ENCODE data around the gene CAPS2. TPM values are rescaled to one million over a fixed set of nuclear protein-coding genes. Genes with fewer than 3 reads are reported as not detected.
"Not testable (repeated sequence)": the region's sequence is repeated elsewhere in the genome, so short reads cannot be mapped to it uniquely, and the experiment has no call there.

CAPS2 gene
- total RNA-seq = 1 to 10 TPM; 2.3 to 2.6 TPM

DNA sequence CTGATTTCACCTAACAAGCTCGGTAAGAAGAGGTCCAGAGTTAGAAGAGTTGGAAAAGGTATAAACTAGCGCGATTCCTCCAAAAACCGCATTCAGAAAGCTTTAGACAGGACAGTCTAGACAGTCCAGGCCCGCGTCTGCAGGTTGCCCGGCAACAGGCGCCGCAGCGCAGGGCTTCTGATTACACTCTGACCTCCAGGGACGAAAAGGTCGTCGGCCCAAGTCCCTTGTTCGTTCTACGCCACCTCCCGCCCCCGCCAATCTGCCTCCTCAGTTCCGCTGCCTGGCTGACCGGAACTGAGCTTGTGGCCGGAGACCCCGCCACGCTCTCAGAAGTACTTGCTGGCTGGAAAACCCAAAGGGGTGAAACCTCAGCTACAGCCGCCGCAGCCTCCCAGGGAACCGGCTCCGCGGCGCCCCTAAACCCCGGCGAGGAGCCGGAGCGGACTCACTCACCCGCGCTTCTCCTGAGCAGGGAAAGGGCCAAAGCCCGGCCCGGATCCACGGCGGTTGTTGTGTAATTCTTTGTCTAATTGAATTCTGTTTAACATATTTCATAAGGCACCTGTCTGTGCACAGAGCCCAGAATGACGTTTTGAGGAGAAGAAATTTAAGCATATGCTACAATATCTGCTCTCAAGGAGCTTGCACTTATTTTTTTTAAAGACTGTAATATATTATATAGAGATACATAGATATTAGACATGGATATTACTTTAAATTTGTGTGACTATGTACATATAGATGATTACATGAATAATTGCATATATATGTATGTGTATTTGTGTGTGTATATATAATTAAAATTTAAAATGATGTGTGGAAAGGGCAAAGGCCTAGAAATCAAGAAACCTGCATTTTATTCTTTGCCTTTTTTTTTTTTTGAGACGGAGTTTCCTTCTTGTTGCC lies at the start of gene CAPS2:
Gene CAPS2, minus strand, starts transcription at position 407 of the 909 bp plus-strand sequence. CDS start 3,826 bp downstream, outside the sequence.
- Mint-ChIP-seq H3K9me3 (ENCODE audit: low read depth) (no peaks in the 10 kb centered on the region), H3K4me1 (peaks cover 18% of the 10 kb centered on the region), H3K27me3 (peaks cover 23% of the 10 kb centered on the region), H3K4me3 (peak within 1 kb of the TSS; percentile 69), H3K27ac (no peak within 1 kb of the TSS), H3K36me3 (ENCODE audit: low read depth) (no peaks in the 10 kb centered on the region)
- DNase-seq = peak; percentile 81
- intact Hi-C loops (cut with DNase I, micrococcal nuclease) = loop anchor here (1.0 to 10.0 kb wide), 5 partner anchors 61 to 1127 kb away; partner anchors contain the start of genes BBS10 (in 2 of the 2), GLIPR1L2 (in 1 of the 2) and PHLDA1 (in 1 of the 2)
- ChIA-PET POLR2A (interaction anchor here (0.5 kb wide), 1 partner anchor 438 kb away, joined by 4 read pairs; no protein-coding TSS in a partner anchor), CTCF (interaction anchor here (0.9 kb wide), 1 partner anchor 8 kb away, joined by 3 read pairs; no protein-coding TSS in a partner anchor)
- peak; percentile 87 for ATAC-seq

DNA sequence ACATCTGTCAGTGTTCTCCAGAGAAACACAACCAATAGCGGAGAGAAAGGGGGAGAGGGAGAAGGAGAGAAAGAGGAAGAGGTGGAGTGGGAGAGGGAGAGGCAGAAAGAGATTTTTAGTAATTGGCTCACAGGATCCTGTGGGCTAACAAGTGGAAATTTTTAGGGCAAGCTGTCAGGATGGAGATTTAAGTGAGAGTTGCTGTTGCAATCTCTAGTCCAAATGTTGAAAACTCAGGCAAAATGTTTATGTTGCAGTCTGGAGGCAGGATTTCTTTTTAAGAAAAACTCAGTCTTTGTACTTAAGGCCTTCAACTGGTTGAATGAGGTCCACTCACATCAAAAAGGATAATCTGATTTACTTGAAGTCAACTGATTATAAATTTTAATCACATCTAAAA lies 48.2 kb upstream of the CAPS2 start:
- H3K27ac Mint-ChIP-seq = no peak overlapping the region
- CTCF ChIA-PET = interaction anchor here (0.8 kb wide), 1 partner anchor 106 kb away, joined by 3 read pairs; no protein-coding TSS in a partner anchor
- ATAC-seq = no peak

DNA sequence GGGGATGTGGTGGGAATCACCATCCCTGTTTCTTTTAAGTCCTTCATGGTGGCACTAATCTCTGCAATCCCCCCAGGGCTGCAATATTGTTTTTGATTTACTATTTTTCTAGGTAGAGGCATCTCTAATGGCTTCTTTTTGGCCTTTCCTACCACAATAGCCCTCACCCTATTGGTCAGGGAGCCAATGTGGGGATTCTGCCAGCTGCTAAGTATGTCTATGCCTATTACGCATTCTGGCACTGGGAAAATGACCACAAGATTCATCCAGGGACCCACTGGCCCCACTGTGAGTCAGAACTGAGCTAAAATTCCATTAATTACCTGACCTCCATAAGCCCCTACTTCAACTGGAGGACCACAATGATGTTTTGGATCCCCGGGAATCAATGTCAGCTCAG lies 44.8 kb upstream of the CAPS2 start:
- H3K4me1 Mint-ChIP-seq = no peaks in the 10 kb centered on the region

More for the DNA sequence above, 48.2 kb upstream of the CAPS2 start:
- Mint-ChIP-seq H3K9me3 (ENCODE audit: low read depth) (no peaks in the 10 kb centered on the region), H3K4me3 (no peak overlapping the region), H3K27me3 (no peaks in the 10 kb centered on the region), H3K36me3 (ENCODE audit: low read depth) (peaks cover 1% of the 10 kb centered on the region), H3K4me1 (no peaks in the 10 kb centered on the region)
- POLR2A ChIA-PET = no interaction called here
- intact Hi-C loops (cut with DNase I, micrococcal nuclease) = no loop called here
- no peak for DNase-seq

DNA sequence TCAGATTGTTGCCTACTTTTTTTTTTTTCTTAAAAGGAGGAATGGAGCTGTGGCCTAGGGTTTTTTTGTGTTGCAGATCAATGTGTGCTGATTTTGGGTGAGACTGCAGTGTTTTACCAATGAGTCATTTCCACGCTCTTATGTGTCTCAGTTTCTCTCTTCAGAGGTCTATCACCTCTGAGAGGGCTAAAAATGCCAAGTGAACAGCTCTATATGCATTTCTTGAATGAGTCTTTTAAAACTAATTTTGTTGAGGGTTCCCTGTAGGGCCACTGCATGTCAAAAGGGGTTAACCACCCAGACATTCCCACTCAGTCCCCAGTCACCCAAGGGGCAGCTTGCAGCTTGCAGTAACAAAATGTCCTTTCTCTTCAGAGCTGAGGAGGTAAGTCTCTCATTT lies 36.5 kb upstream of the CAPS2 start:
- POLR2A ChIA-PET = no interaction called here
- Mint-ChIP-seq H3K36me3 (ENCODE audit: low read depth) (no peaks in the 10 kb centered on the region), H3K27me3 (no peaks in the 10 kb centered on the region), H3K9me3 (ENCODE audit: low read depth) (no peaks in the 10 kb centered on the region), H3K27ac (no peak overlapping the region), H3K4me3 (no peak overlapping the region), H3K4me1 (peaks cover 10% of the 10 kb centered on the region)
- ATAC-seq (peak; percentile 73), DNase-seq (no peak)
- CTCF ChIA-PET = interaction anchor here (1.0 to 1.1 kb wide), 2 partner anchors 13 to 567 kb away, joined by 3 read pairs; no protein-coding TSS in a partner anchor
- intact Hi-C loops (cut with DNase I, micrococcal nuclease) = no loop called here

More for the DNA sequence above, 44.8 kb upstream of the CAPS2 start:
- Mint-ChIP-seq H3K36me3 (ENCODE audit: low read depth) (peaks cover 1% of the 10 kb centered on the region), H3K9me3 (ENCODE audit: low read depth) (no peaks in the 10 kb centered on the region), H3K4me3 (no peak overlapping the region), H3K27me3 (no peaks in the 10 kb centered on the region), H3K27ac (no peak overlapping the region)
- intact Hi-C loops (cut with DNase I, micrococcal nuclease) = no loop called here
- ATAC-seq = no peak
- DNase-seq = no peak
- ChIA-PET CTCF (no interaction called here), POLR2A (no interaction called here)

DNA sequence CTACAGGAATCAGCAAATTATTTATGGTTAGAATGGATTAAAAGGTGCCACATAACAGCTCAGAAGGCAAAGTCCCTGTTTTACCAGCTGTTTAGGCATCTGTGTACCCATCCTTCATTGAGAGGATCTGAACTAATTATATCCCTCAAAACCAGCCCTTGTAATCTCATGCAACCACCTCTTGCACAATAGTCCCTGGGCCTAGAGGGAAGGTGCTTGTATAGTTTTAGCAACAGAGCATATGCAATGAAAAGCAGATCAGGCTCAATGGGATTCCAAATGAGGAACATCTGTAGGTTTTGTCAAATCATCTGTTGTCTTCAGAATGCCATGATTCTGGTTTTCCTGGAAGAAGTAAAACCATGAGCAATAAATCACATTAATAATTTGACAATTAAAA lies 34.8 kb upstream of the CAPS2 start:
- intact Hi-C loops (cut with DNase I, micrococcal nuclease) = loop anchor here in 1 of 2 experiments (5.0 kb wide), 1 partner anchor 668 kb away; no protein-coding TSS in a partner anchor
- Mint-ChIP-seq H3K36me3 (ENCODE audit: low read depth) (no peaks in the 10 kb centered on the region), H3K27ac (no peak overlapping the region), H3K4me3 (no peak overlapping the region), H3K27me3 (no peaks in the 10 kb centered on the region), H3K9me3 (ENCODE audit: low read depth) (no peaks in the 10 kb centered on the region), H3K4me1 (peaks cover 14% of the 10 kb centered on the region)
- no peak for ATAC-seq
- ChIA-PET POLR2A (no interaction called here), CTCF (interaction anchor here (0.8 to 1.3 kb wide), 2 partner anchors 91 to 297 kb away, joined by 3 read pairs; no protein-coding TSS in a partner anchor)
- DNase-seq = no peak

DNA sequence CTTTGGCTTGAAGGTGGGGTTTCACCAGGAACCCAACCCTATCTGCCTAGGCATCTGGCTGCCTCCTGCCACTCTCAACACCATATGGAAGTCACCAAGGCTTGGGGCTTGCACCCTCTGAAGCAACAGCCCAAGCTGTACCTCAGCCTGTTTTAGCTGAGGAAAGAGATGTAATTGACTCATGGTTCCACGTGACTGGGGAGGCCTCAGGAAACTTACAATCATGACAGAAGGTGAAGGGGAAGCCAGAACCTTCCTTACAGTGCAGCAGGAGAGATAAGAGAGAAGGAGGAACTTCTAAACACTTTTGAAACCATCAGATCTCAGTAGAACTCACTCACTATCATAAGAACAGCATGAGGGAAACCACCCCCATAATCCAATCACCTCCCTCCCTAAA lies 31.3 kb upstream of the CAPS2 start:
- Mint-ChIP-seq H3K4me1 (peaks cover 8% of the 10 kb centered on the region), H3K27me3 (no peaks in the 10 kb centered on the region), H3K27ac (no peak overlapping the region), H3K9me3 (ENCODE audit: low read depth) (no peaks in the 10 kb centered on the region), H3K36me3 (ENCODE audit: low read depth) (no peaks in the 10 kb centered on the region), H3K4me3 (no peak overlapping the region)
- intact Hi-C loops (cut with DNase I, micrococcal nuclease) = loop anchor here in 1 of 2 experiments (5.0 kb wide), 1 partner anchor 664 kb away; no protein-coding TSS in a partner anchor
- no peak for DNase-seq
- no peak for ATAC-seq
- ChIA-PET CTCF (no interaction called here), POLR2A (no interaction called here)

DNA sequence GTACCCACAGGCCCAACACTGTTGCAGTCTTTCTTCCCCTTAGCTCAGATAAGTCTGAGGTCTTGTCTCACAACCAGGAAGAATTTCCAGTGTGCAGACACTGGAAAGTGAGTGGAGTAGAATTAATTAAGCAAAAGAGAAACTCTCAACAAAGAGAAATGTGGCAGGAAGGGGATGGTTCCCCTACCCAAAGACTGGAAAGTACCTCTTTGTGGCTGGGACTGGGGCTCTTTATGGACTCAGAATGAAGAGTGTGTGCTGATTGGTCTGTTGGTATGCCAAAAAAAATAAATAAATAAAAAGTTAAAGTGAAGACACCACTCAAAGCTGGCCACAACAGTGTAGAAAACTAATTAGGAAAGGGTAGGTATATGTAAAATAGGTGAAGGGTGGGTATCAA lies 30.8 kb upstream of the CAPS2 start:
- H3K36me3 Mint-ChIP-seq (ENCODE audit: low read depth) = no peaks in the 10 kb centered on the region
- no peaks in the 10 kb centered on the region for H3K9me3 Mint-ChIP-seq (ENCODE audit: low read depth)
- H3K4me1 Mint-ChIP-seq = peaks cover 4% of the 10 kb centered on the region
- DNase-seq = no peak
- ChIA-PET POLR2A (no interaction called here), CTCF (interaction anchor here (0.6 kb wide), 1 partner anchor 15 kb away, joined by 3 read pairs; no protein-coding TSS in a partner anchor)
- H3K27ac Mint-ChIP-seq = no peak overlapping the region
- intact Hi-C loops (cut with DNase I, micrococcal nuclease) = loop anchor here in 1 of 2 experiments (5.0 kb wide), 1 partner anchor 664 kb away; no protein-coding TSS in a partner anchor
- no peak overlapping the region for H3K4me3 Mint-ChIP-seq
- ATAC-seq = no peak
- no peaks in the 10 kb centered on the region for H3K27me3 Mint-ChIP-seq

DNA sequence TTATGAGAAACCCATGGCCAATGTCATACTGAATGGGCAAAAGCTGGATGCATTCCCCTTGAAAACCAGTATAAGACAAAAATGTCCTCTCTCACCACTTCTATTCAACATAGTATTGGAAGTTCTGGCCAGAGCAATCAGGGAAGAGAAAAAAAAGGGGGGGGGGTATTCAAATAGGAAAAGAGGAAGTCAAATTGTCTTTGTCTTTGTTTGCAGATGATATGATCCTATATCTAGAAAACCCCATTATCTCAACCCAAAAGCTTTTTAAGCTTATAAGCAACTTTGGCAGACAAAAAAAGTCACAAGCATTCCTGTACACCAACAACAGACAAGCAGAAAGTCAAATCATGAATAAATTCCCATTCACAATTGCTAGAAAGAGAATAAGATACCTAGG lies 23.9 kb upstream of the CAPS2 start:
- Mint-ChIP-seq H3K4me1 (peaks cover 3% of the 10 kb centered on the region), H3K36me3 (ENCODE audit: low read depth) (peaks cover 9% of the 10 kb centered on the region), H3K27me3 (peaks cover 2% of the 10 kb centered on the region), H3K9me3 (ENCODE audit: low read depth) (peaks cover 9% of the 10 kb centered on the region), H3K27ac (no peak overlapping the region), H3K4me3 (no peak overlapping the region)
- intact Hi-C loops (cut with DNase I, micrococcal nuclease) = no loop called here
- POLR2A ChIA-PET = no interaction called here
- CTCF ChIA-PET = interaction anchor here (0.7 to 1.3 kb wide), 2 partner anchors 13 to 24 kb away, joined by 3 read pairs; no protein-coding TSS in a partner anchor
- ATAC-seq = no peak
- no peak for DNase-seq

DNA sequence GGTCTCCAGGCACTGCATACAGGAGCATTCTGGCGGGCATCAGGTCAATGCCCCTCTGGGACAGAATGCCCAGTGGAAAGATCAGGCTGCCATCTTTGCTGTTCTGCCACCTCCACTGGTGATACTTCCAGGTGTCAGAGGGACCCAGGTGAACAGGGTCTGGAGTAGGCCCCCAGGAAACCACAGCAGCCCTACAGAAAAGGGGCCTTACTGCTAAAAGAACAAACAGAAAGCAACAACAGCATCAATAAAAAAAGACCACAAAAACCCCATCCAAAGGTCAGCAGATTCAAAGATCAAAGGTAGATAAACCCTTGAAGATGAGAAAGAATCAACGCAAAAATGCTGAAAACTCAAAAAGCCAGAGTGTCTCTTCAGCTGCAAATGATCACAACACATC lies 20.3 kb upstream of the CAPS2 start:
- CTCF ChIA-PET = no interaction called here
- DNase-seq (no peak), ATAC-seq (no peak)
- POLR2A ChIA-PET = interaction anchor here (0.7 kb wide), 1 partner anchor 13 kb away, joined by 3 read pairs; no protein-coding TSS in a partner anchor
- no peak overlapping the region for H3K27ac Mint-ChIP-seq
- peaks cover 9% of the 10 kb centered on the region for H3K9me3 Mint-ChIP-seq (ENCODE audit: low read depth)
- H3K4me3 Mint-ChIP-seq = no peak overlapping the region
- H3K27me3 Mint-ChIP-seq = peaks cover 6% of the 10 kb centered on the region
- intact Hi-C loops (cut with DNase I, micrococcal nuclease) = no loop called here
- H3K4me1 Mint-ChIP-seq = peaks cover 12% of the 10 kb centered on the region
- H3K36me3 Mint-ChIP-seq (ENCODE audit: low read depth) = peaks cover 7% of the 10 kb centered on the region

DNA sequence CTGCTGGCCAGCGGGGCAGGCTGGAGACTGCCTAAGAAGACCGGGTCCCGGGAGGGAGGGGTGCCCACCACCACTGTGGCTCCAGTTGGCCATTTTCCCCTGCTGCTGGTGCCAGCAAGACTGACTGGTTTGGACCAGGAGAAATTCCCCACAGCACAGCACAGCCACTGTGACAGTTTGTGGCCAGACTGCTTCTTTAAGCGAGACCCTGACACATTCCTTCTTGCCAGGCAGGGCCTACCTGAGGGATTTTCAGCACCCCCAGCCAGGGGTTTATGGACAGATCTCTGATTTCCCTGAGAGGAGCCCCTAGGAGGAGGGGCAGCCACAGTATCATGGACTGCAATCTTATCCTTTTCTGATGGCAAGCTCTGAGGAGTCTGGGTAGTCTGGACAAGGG lies 19.8 kb upstream of the CAPS2 start:
- CTCF ChIA-PET = no interaction called here
- POLR2A ChIA-PET = no interaction called here
- H3K4me1 Mint-ChIP-seq = peaks cover 12% of the 10 kb centered on the region
- DNase-seq (no peak), ATAC-seq (no peak)
- peaks cover 6% of the 10 kb centered on the region for H3K27me3 Mint-ChIP-seq
- no peak overlapping the region for H3K4me3 Mint-ChIP-seq
- peaks cover 5% of the 10 kb centered on the region for H3K9me3 Mint-ChIP-seq (ENCODE audit: low read depth)
- no peak overlapping the region for H3K27ac Mint-ChIP-seq
- intact Hi-C loops (cut with DNase I, micrococcal nuclease) = no loop called here
- H3K36me3 Mint-ChIP-seq (ENCODE audit: low read depth) = peaks cover 5% of the 10 kb centered on the region

DNA sequence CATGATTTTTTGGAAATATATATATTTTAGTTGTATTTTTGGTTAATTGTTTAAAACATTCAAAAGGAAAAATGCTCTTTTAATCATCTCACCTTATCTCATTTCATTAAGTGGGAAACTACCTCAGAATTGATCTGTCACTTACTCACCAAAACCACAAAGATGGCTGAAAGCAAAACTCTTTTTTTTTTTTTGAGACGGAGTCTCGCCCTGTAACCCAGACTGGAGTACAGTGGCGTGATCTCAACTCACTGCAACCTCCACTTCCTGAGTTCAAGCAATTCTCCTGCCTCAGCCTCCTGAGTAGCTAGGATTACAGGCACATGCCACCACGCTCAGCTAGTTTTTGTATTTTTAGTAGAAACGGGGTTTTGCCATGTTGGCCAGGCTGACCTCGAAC lies 16.1 kb upstream of the CAPS2 start:
- ATAC-seq (peak; percentile 94), DNase-seq (peak; percentile 44)
- H3K9me3 Mint-ChIP-seq (ENCODE audit: low read depth); POLR2A ChIA-PET; H3K36me3 Mint-ChIP-seq (ENCODE audit: low read depth); H3K27ac Mint-ChIP-seq; H3K4me3 Mint-ChIP-seq: not testable (repeated sequence)
- Mint-ChIP-seq H3K4me1 (peaks cover 12% of the 10 kb centered on the region), H3K27me3 (peaks cover 13% of the 10 kb centered on the region)
- intact Hi-C loops (cut with DNase I, micrococcal nuclease) = loop anchor here (1.0 kb wide), 2 partner anchors 44 to 45 kb away; partner anchors contain the start of gene GLIPR1L2 (in 1 of the 2)
- CTCF ChIA-PET = interaction anchor here (0.9 to 1.0 kb wide), 3 partner anchors 12 to 138 kb away, joined by 3 to 7 read pairs (median 3); partner anchors contain the start of gene GLIPR1L1
